ENCODE data around the gene TNFSF11.

The TNFSF11 gene, protein sequence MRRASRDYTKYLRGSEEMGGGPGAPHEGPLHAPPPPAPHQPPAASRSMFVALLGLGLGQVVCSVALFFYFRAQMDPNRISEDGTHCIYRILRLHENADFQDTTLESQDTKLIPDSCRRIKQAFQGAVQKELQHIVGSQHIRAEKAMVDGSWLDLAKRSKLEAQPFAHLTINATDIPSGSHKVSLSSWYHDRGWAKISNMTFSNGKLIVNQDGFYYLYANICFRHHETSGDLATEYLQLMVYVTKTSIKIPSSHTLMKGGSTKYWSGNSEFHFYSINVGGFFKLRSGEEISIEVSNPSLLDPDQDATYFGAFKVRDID

GRCh38 chr13:42574011-42574410, at the start of gene TNFSF11:
TSS of gene TNFSF11 (plus strand) at chr13:42574152. CDS start at chr13:42574304, 152 bp downstream.
- in situ Hi-C loops (cut with MboI; ENCODE audit: low sequenced_read_pairs), result no loop called here

- in situ Hi-C loops (cut with MboI; ENCODE audit: low sequenced_read_pairs), result no loop called here
Measured at GRCh38 chr13:42524487-42525034, 49.4 kb upstream of the TNFSF11 start.

DNA sequence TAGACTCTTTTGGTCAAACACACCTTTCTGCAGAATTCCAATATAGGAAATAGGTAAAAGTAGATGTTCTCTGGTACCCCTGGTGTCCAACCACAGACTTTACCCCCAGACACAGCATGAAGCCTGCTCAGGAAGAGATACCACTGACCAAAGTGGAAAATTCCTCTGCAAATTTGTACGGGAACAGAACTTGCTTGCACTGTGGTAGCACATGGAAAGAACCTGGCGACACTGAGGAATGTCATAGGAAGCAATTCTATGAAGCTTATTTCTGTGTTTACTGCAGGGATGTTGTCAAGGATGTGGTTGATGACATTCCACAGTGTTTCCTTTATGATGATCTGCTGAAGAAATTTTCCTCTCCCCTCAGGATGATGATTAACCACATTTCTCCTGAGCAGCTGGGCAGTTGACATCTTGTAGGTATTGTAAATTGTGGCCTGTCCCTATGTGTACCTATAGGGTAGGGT, 48.9 kb upstream of the TNFSF11 start:
- in situ Hi-C loops (cut with MboI; ENCODE audit: low sequenced_read_pairs), result no loop called here

DNA sequence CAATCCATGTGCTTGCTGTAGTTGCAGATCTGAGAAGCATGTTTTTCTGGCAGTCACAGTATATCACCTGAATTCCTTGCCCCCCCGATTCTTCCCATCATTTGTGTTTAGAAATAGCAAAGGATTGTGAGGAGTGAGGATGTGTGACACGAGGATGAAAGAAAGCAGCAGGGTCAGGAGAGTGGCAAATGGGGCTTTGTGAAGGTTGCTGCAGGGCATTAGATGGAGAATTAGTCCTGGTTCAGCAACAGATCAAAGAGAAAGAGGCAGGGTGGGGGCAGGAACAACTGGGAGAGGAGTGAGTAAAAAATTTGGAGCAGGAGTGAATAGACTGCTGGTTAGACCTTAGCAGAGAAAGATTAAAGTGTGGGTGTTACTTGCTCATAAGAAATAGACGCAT, 47.7 kb upstream of the TNFSF11 start:
- in situ Hi-C loops (cut with MboI; ENCODE audit: low sequenced_read_pairs), result no loop called here

DNA sequence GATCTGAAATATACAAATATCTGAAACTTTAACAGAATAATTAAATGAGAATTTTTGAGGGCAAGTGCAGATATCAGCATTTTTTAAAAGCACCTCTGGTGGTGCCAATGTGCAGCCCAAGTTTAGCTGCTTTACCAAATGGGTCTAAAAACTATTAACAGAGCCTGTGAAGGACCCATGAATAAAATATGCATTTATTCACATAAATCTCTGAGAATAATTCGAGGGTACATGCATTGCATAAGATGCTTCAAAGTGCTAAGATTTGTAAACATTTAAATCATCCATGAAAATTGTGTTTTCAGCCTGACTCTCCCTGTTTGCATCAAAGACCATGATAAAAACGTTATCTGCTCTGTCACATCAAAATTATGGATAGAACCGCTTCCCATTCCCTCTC, 47.1 kb upstream of the TNFSF11 start:
- in situ Hi-C loops (cut with MboI; ENCODE audit: low sequenced_read_pairs), result no loop called here

GRCh38 chr13:42532561-42533335, 41.2 kb upstream of the TNFSF11 start:
- in situ Hi-C loops (cut with MboI; ENCODE audit: low sequenced_read_pairs), result no loop called here

GRCh38 chr13:42533336-42533591, 40.7 kb upstream of the TNFSF11 start:
- in situ Hi-C loops (cut with MboI; ENCODE audit: low sequenced_read_pairs), result no loop called here

GRCh38 chr13:42534785-42535184, 39.2 kb upstream of the TNFSF11 start:
- in situ Hi-C loops (cut with MboI; ENCODE audit: low sequenced_read_pairs), result no loop called here

- in situ Hi-C loops (cut with MboI; ENCODE audit: low sequenced_read_pairs), result no loop called here
Measured at GRCh38 chr13:42538996-42539395, 35.0 kb upstream of the TNFSF11 start.

DNA sequence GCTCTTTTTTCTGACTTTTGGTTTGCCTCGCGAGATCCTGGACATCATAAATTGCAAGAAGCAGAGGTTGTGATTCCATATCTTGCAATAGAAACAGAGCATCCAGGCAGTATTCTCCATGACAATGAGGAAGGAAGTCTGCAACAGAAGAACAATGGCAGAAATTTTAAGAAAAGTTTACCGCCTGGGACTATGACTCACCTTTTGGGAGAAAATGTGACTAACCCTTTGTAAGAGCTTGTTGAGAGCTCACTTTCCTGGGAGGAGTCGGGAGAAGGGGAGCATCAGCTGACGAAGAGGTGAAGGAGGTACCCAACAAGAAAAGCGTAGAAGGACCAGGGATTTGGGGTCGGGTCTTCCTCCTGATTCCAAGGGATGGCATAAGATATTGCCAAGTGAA, 34.3 kb upstream of the TNFSF11 start:
- in situ Hi-C loops (cut with MboI; ENCODE audit: low sequenced_read_pairs), result no loop called here

DNA sequence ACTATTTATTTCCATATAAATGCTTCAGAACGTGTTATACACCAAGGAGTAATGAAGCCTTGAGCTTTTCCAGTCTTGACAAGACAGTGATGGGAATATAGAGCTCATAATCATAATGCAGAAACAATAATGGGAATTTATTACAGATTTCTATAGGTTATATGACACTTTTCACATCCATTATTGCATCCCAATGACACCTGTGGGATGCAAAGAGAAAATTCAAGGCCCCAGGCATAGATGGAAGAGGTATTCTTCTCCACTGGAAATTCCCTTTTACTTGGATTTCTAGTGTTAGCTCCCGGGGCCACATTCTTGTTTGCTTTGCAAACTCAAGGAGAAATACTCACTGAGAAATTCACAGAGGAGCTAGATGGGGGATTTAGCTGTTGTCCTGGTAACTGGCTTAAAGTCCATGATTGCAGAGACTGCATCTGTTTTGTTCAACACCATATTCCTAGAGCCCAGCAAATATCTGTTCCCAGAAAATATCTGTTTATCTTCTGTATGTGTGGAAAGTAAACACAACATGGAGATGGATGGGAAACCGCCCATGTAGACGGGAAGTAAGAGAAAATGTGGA, 30.6 kb upstream of the TNFSF11 start:
- in situ Hi-C loops (cut with MboI; ENCODE audit: low sequenced_read_pairs), result no loop called here

- in situ Hi-C loops (cut with MboI; ENCODE audit: low sequenced_read_pairs), result no loop called here
Measured at GRCh38 chr13:42544246-42544926, 29.6 kb upstream of the TNFSF11 start.

- in situ Hi-C loops (cut with MboI; ENCODE audit: low sequenced_read_pairs), result no loop called here
Measured at GRCh38 chr13:42545842-42546241, 28.1 kb upstream of the TNFSF11 start.

- in situ Hi-C loops (cut with MboI; ENCODE audit: low sequenced_read_pairs), result no loop called here
Measured at GRCh38 chr13:42547612-42548011, 26.3 kb upstream of the TNFSF11 start.

DNA sequence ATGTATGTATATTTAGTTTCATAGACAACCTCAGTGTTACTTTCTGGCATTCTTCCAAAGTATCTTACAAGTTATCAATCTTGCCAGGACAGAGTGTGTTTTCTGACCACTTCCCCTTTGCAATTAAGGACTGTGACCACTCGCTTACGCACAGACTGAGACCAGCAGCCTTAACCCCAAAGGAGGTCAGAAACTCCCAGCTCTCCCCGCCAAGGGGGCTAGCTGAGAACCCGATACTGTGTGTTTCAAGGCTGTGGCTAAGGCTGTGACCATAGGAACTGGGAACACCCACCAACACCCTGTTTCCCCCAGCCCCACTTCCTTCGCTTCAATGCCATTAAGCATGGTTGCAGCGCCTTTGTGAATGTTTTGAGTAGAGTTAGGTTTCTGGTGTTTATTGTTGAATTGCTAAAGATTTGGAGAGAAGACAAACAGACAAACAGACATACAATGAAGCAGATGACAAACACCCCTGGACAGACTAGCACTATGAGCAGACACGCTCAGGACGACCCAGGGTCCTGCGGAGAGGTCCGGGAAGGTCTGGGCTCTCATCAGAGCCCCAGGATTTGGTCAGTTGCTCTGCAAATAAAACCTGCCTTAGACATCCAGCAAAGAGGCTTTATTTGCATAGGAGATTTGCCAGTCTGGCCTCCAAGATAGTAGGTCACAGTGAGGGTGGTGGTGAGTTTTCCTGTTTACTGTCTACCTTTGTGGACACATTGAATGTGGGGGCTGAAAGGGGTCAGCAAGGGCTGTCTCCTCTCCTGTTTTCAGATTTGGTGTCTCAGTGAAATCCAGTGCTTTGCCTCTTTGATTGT, 25.0 kb upstream of the TNFSF11 start:
- in situ Hi-C loops (cut with MboI; ENCODE audit: low sequenced_read_pairs), result no loop called here

- in situ Hi-C loops (cut with MboI; ENCODE audit: low sequenced_read_pairs), result no loop called here
Measured at GRCh38 chr13:42549552-42549936, 24.4 kb upstream of the TNFSF11 start.

DNA sequence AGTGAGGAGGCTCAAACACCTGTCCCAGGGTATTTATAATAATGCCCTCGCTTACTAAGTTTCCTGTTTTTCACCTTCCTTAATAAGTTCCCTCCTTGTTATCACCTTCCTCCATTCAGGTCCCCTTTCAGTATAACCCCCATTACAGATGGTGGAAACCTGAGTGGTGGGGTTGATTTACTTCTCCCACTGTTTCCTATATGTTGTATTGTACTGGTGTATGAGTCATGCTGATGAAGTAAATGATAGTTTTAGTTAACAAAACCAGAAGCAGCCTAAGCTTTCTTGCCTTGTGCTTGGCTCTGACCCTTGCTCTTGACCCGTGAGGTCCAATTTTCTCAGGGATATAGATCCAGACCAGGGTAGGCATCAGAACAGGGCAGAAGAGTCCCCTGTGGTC, 22.3 kb upstream of the TNFSF11 start:
- in situ Hi-C loops (cut with MboI; ENCODE audit: low sequenced_read_pairs), result no loop called here

DNA sequence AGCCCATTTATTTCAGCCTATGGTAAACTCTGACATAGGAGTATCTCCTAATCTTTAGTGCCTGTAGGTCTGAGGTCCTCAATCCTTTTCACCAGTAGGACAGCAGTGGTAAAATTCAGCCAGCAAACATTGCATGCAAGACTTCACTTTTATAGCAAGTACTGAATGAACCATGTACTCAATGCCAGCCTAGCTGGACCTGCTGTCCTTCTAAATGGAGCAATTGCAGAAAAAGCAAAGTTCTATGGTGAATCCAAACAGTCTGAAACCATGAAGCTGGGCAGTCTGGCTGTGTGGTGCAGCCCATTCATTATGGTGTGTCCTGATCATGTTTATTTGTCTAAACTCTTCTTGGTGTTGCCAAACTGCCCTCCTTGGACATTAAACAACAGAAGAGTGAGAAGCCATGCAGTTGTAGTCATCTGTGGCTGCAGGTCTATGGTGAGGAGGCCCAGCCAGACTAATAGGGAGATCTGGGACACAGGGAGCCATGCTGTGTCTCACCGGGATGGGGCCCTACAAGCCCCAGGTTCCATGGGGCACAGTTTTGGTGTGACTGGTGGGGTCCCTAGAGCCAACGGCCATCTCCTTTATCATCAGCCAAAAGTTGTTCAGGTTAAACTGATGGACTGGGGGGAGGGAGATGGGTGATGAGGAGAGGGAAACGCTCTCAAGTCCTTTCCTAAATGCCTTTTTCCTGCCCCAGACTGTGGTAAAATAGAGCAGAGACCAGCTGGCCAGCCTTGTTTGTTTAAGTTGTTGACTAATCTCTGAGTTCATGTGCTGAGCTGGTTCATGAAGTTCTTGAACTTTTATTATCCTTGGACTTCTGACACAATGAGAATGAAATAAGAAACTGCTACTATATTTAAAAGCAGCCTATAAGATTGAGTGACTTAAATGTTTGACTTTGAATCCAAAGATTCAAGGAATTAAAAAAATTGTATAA, 20.6 kb upstream of the TNFSF11 start:
- in situ Hi-C loops (cut with MboI; ENCODE audit: low sequenced_read_pairs), result no loop called here

DNA sequence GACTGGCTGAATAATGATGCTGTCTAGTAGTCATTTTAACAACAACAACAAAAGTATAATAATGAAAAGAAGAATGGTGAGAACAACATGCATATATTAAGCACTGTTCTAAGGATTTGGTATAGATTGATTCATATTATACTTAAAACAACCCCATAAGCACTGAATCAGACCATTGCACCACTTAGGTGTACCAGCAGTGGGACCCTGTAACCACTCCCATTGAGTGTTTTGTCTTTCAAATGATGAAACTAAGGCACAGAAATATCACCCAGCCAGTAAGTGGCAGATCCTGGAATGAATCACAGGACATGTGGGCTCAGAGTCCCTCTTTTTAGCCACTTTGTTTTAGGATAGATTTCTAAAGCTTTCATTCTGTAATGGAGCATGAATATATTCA, 14.9 kb upstream of the TNFSF11 start:
- in situ Hi-C loops (cut with MboI; ENCODE audit: low sequenced_read_pairs), result no loop called here
